Adrenal gland (tissue), 5 donors: ENCODE measurements around the gene RASGRP4.

Source experiments
- CTCF ChIP-seq, 6 experiments: fragments of 450-650 bp in 4 of 6; fragments of 200-600 bp in 2 of 6; sonication (generic) in 1 of 6; IDR thresholded peaks; 1 replicate in 5 of 6; 2 replicates in 1 of 6; pipeline versions ENCODE4 v1.5.1 to v1.8.0; 2016 to 2021; ENCODE audit warnings: antibody characterized with exemption in 6 of 6, mild to moderate bottlenecking in 2 of 6, moderate library complexity in 1 of 6
- POLR2A ChIP-seq, 2 donors: fragments of 450-650 bp; IDR thresholded peaks; one replicate each; pipeline ENCODE4 v1.6.1; 2017; ENCODE audit warnings: antibody characterized with exemption in 2 of 2, mild to moderate bottlenecking in 2 of 2, moderate library complexity in 1 of 2
- donor health status: DM: no; HTN: no; CAD: no.

DNA sequence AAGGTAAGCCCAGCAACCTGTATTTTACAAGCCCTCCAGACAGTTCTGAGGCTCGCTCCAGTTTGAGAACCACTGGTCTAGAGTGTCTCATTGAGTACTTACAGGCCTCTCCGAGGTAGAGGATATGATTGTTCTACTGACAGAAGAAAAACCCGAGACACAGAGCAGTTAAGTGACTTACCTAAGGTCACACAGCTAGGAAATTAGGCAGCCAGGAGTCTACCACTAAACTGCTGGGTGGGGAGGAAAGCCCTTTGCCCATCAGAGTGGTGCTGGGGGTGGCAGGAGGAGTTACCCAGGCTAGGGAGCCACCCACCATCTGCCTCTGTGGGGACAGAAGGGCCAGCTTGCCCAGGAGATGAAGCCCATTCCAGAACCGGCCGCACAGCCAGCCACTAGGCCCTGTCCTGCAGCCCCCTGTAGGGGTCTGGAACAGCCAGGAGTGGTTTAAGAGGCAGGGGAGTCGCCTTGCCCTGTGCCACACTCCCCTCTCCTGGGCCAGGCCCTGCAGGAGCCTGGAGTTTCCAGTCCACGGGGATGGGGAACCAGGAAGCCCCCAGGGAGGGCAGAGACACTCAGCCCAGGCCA, 703 bp downstream of the RASGRP4 start:
- TF ChIP-seq CTCF (IDR thresholded peaks at IDR 0.05) = no peak
- no peak for TF ChIP-seq POLR2A (IDR thresholded peaks at IDR 0.05)
